ENCODE data around the gene ACTG2.
"Not testable (repeated sequence)": the region's sequence is repeated elsewhere in the genome, so short reads cannot be mapped to it uniquely, and the experiment has no call there.

Gene ACTG2

GRCh38 chr2:73935641-73936040, 42.8 kb downstream of the ACTG2 start:
- no peak for DNase-seq (ENCODE audit: low spot score)

- DNase-seq (ENCODE audit: low spot score), result no peak
These were observed 44.5 kb downstream of the ACTG2 start for GRCh38 chr2:73937103-73937885.

- no peak for DNase-seq (ENCODE audit: low spot score)
These were observed 45.1 kb downstream of the ACTG2 start for GRCh38 chr2:73937899-73938298.

GRCh38 chr2:73938718-73939352, 46.0 kb downstream of the ACTG2 start:
- DNase-seq (ENCODE audit: low spot score), result no peak

GRCh38 chr2:73939419-73939818, 46.6 kb downstream of the ACTG2 start:
- DNase-seq (ENCODE audit: low spot score), result no peak

- DNase-seq (ENCODE audit: low spot score), result not testable (repeated sequence)
These were observed 47.3 kb downstream of the ACTG2 start for GRCh38 chr2:73940066-73940465.

- DNase-seq (ENCODE audit: low spot score), result no peak
These were observed 49.9 kb downstream of the ACTG2 start for GRCh38 chr2:73942664-73943063.

- no peak for DNase-seq (ENCODE audit: low spot score)
These were observed 51.9 kb downstream of the ACTG2 start for GRCh38 chr2:73944714-73945113.

GRCh38 chr2:73946215-73946614, 53.4 kb downstream of the ACTG2 start:
- no peak for DNase-seq (ENCODE audit: low spot score)

GRCh38 chr2:73946666-73947065, 53.9 kb downstream of the ACTG2 start:
- DNase-seq (ENCODE audit: low spot score), result no peak

- no peak for DNase-seq (ENCODE audit: low spot score)
These were observed 54.7 kb downstream of the ACTG2 start for GRCh38 chr2:73947412-73948018.

GRCh38 chr2:73949802-73950201, 57.0 kb downstream of the ACTG2 start:
- no peak for DNase-seq (ENCODE audit: low spot score)

- DNase-seq (ENCODE audit: low spot score), result no peak
These were observed 60.0 kb downstream of the ACTG2 start for GRCh38 chr2:73952499-73953446.

- no peak for DNase-seq (ENCODE audit: low spot score)
These were observed 63.5 kb downstream of the ACTG2 start for GRCh38 chr2:73956218-73956865.

GRCh38 chr2:73961274-73961673, 68.5 kb downstream of the ACTG2 start:
- no peak for DNase-seq (ENCODE audit: low spot score)

- no peak for DNase-seq (ENCODE audit: low spot score)
These were observed 69.2 kb downstream of the ACTG2 start for GRCh38 chr2:73961823-73962615.

- no peak for DNase-seq (ENCODE audit: low spot score)
These were observed 70.0 kb downstream of the ACTG2 start for GRCh38 chr2:73962798-73963197.

GRCh38 chr2:73963385-73964120, 70.7 kb downstream of the ACTG2 start:
- no peak for DNase-seq (ENCODE audit: low spot score)

GRCh38 chr2:73964223-73964622, 71.4 kb downstream of the ACTG2 start:
- DNase-seq (ENCODE audit: low spot score), result no peak

GRCh38 chr2:73965053-73965452, 72.2 kb downstream of the ACTG2 start:
- no peak for DNase-seq (ENCODE audit: low spot score)

Measured in SK-N-DZ (cell line).